MM.1S (cell line): ENCODE results near the gene TAF5L.

ENCODE experiments used
- DNase-seq: peaks from one replicate; pipeline ENCODE4 v3.0.0-alpha.2; 2015
- H2AFZ ChIP-seq: fragments of 300-600 bp; sonication (generic); 2 replicates; pipeline ENCODE4 v1.6.0; 2016; ENCODE audit warnings: antibody characterized with exemption, low read length
- H3F3A ChIP-seq: fragments of 300-600 bp; sonication (generic); 2 replicates; pipeline ENCODE4 v1.6.1; 2016; ENCODE audit warnings: mild to moderate bottlenecking, antibody characterized with exemption, low read length, moderate library complexity, mixed read lengths; ENCODE audit not compliant: insufficient read depth
- H3K27ac ChIP-seq: fragments of 300-600 bp; sonication (generic); 2 replicates; pipeline ENCODE4 v1.5.1; 2016; ENCODE audit warnings: mild to moderate bottlenecking, low read length
- H3K27me3 ChIP-seq: fragments of 300-600 bp; sonication (generic); replicated peaks from 2 replicates; pipeline ENCODE4 v1.6.0; 2016; ENCODE audit warnings: low read length; ENCODE audit not compliant: insufficient read depth
- H3K36me3 ChIP-seq: fragments of 300-600 bp; sonication (generic); replicated peaks from 2 replicates; pipeline ENCODE4 v1.6.1; 2016; ENCODE audit warnings: mild to moderate bottlenecking, low read length, mixed read lengths; ENCODE audit not compliant: insufficient read depth
- H3K4me1 ChIP-seq: fragments of 300-600 bp; sonication (generic); 2 replicates; pipeline ENCODE4 v1.6.1; 2016; ENCODE audit warnings: low read length, mixed read lengths
- H3K4me2 ChIP-seq: fragments of 300-600 bp; sonication (generic); 2 replicates; pipeline ENCODE4 v1.6.0; 2016; ENCODE audit warnings: low read depth, low read length
- H3K4me3 ChIP-seq: fragments of 300-600 bp; sonication (generic); 2 replicates; pipeline ENCODE4 v1.5.1; 2016; ENCODE audit warnings: low read length, mixed read lengths
- H3K79me2 ChIP-seq: fragments of 300-600 bp; sonication (generic); 2 replicates; pipeline ENCODE4 v1.6.1; 2016; ENCODE audit warnings: mixed run types, low read length, mixed read lengths
- H3K9ac ChIP-seq: fragments of 300-600 bp; sonication (generic); 2 replicates; pipeline ENCODE4 v1.6.1; 2016; ENCODE audit warnings: low read length, mixed read lengths
- H3K9me2 ChIP-seq: fragments of 300-600 bp; sonication (generic); replicated peaks from 2 replicates; pipeline ENCODE4 v1.6.1; 2016; ENCODE audit warnings: mild to moderate bottlenecking, low read length, mixed read lengths; ENCODE audit not compliant: insufficient read depth
- H3K9me3 ChIP-seq: fragments of 300-600 bp; sonication (generic); replicated peaks from 2 replicates; pipeline ENCODE4 v1.6.1; 2016; ENCODE audit warnings: mild to moderate bottlenecking, low read length, mixed read lengths; ENCODE audit not compliant: insufficient read depth
- H4K20me1 ChIP-seq: fragments of 300-600 bp; sonication (generic); 2 replicates; pipeline ENCODE4 v1.6.1; 2016; ENCODE audit warnings: mild to moderate bottlenecking, low read length, moderate library complexity, mixed read lengths; ENCODE audit not compliant: insufficient read depth
- CTCF ChIP-seq: fragments of 300-600 bp; sonication (generic); IDR thresholded peaks from 2 replicates; pipeline ENCODE4 v1.5.1; 2016; ENCODE audit warnings: antibody characterized with exemption, low read length, mixed read lengths
- EZH2 ChIP-seq: fragments of 300-600 bp; sonication (generic); optimal IDR thresholded peaks from 2 replicates; pipeline ENCODE3; 2017; ENCODE audit warnings: low read depth, mild to moderate bottlenecking, antibody characterized with exemption, low read length, mixed read lengths
- EZH2phosphoT487 ChIP-seq: fragments of 300-600 bp; sonication (generic); IDR thresholded peaks from 2 replicates; pipeline ENCODE4 v1.6.1; 2018; ENCODE audit warnings: antibody characterized with exemption, low read length

The TAF5L gene

GRCh38 chr1:229619614-229620013 is 6.3 kb downstream of the TAF5L start:
- Histone ChIP-seq H3K27ac (no peak overlapping the region), H3K36me3 (no peaks in the 10 kb centered on the region), H3K9me2 (no peaks in the 10 kb centered on the region), H3K4me2 (peak overlapping the region; percentile 22; the same call in 1 of the 2 replicates), H2AFZ (no peak overlapping the region), H3K9ac (no peak overlapping the region), H3K79me2 (peaks cover 97% of the 10 kb centered on the region), H3K4me3 (no peak overlapping the region), H3F3A (peaks cover 3% of the 10 kb centered on the region), H4K20me1 (peaks cover 48% of the 10 kb centered on the region), H3K4me1 (peaks cover 31% of the 10 kb centered on the region), H3K9me3 (no peaks in the 10 kb centered on the region), H3K27me3 (no peaks in the 10 kb centered on the region)
- DNase-seq: peak; percentile 32
- TF ChIP-seq EZH2phosphoT487: no peak
- TF ChIP-seq EZH2: no peak
- TF ChIP-seq CTCF: no peak

GRCh38 chr1:229619002-229619401 is 6.9 kb downstream of the TAF5L start:
- H3K9ac ChIP-seq: no peak overlapping the region
- DNase-seq: peak; percentile 27
- H3K27me3 ChIP-seq: no peaks in the 10 kb centered on the region
- H3K9me2 ChIP-seq: no peaks in the 10 kb centered on the region
- no peak overlapping the region for H3K27ac ChIP-seq
- peaks cover 42% of the 10 kb centered on the region for H4K20me1 ChIP-seq
- peaks cover 97% of the 10 kb centered on the region for H3K79me2 ChIP-seq
- H3K36me3 ChIP-seq: no peaks in the 10 kb centered on the region
- peak overlapping the region; percentile 22; the same call in 1 of the 2 replicates for H3K4me2 ChIP-seq
- no peak overlapping the region for H3K4me3 ChIP-seq
- peaks cover 25% of the 10 kb centered on the region for H3K4me1 ChIP-seq
- no peaks in the 10 kb centered on the region for H3K9me3 ChIP-seq
- no peak overlapping the region for H2AFZ ChIP-seq
- TF ChIP-seq EZH2: no peak
- no peak for TF ChIP-seq EZH2phosphoT487
- no peak for TF ChIP-seq CTCF
- no peaks in the 10 kb centered on the region; the same call in 1 of the 2 replicates for H3F3A ChIP-seq

- Histone ChIP-seq H3K9me3 (no peaks in the 10 kb centered on the region), H3K9ac (no peak overlapping the region)
These were observed 8.4 kb downstream of the TAF5L start for GRCh38 chr1:229617351-229618100.

More at GRCh38 chr1:229617351-229618100, 8.4 kb downstream of the TAF5L start:
- no peaks in the 10 kb centered on the region for H3K27me3 ChIP-seq
- TF ChIP-seq EZH2phosphoT487: no peak
- no peak for TF ChIP-seq EZH2
- TF ChIP-seq CTCF: no peak
- peaks cover 5% of the 10 kb centered on the region for H3K36me3 ChIP-seq
- H3F3A ChIP-seq: no peaks in the 10 kb centered on the region; the same call in 1 of the 2 replicates
- no peaks in the 10 kb centered on the region for H3K9me2 ChIP-seq
- no peak overlapping the region for H3K27ac ChIP-seq
- peaks cover 97% of the 10 kb centered on the region for H3K79me2 ChIP-seq
- H2AFZ ChIP-seq: no peak overlapping the region
- H3K4me3 ChIP-seq: no peak overlapping the region
- peaks cover 36% of the 10 kb centered on the region for H4K20me1 ChIP-seq
- no peak for DNase-seq
- H3K4me2 ChIP-seq: no peak overlapping the region
- H3K4me1 ChIP-seq: peaks cover 19% of the 10 kb centered on the region
